Fibroblast of lung (primary cell): ENCODE data around the gene DNM3.

Experiments used
- CTCF ChIP-seq, 2 donors: IDR thresholded peaks in 1 of 2; conservative IDR thresholded peaks in 1 of 2; 1 replicate in 1 of 2; 2 replicates in 1 of 2; pipeline ENCODE4 v1.5.1; 2011 to 2012; ENCODE audit warnings: low read length in 2 of 2, control low read depth in 1 of 2, inconsistent platforms in 1 of 2, low read depth in 1 of 2, mild to moderate bottlenecking in 1 of 2
- EZH2 ChIP-seq: IDR thresholded peaks from 2 replicates; pipeline ENCODE4 v1.5.1; 2012; ENCODE audit warnings: low read length, control low read depth, mild to moderate bottlenecking; ENCODE audit errors: missing control alignments

GRCh38 chr1:172220376-172220775 is 379.1 kb downstream of the DNM3 start:
- no peak for TF ChIP-seq CTCF (conservative IDR thresholded peaks at IDR 0.05 in 1 of 2, IDR thresholded peaks at IDR 0.05 in 1 of 2; ENCODE audit: low read depth in 1 of 2, low read length in 2 of 2)
- TF ChIP-seq EZH2 = no peak
